Breast epithelium (tissue), 4 donors: ENCODE results near the gene CASZ1. TPM values are rescaled to one million over a fixed set of nuclear protein-coding genes. Genes with fewer than 3 reads are reported as not detected.

Experiments
- DNase-seq, 2 donors: peaks; one replicate each; pipeline ENCODE4 v3.0.0-alpha.2; 2019; ENCODE audit warnings: low spot score in 2 of 2
- H3K27ac ChIP-seq, 2 donors: fragments of 200-600 bp; sonication (generic) in 1 of 2; one replicate each; pipeline ENCODE4 v1.5.1; 2016 to 2019; ENCODE audit warnings: mild to moderate bottlenecking in 1 of 2
- H3K27me3 ChIP-seq, 2 donors: fragments of 200-600 bp; sonication (generic) in 1 of 2; one replicate each; pipeline versions ENCODE4 v1.5.1 to v1.6.0; 2017 to 2019; ENCODE audit warnings: control low read depth in 1 of 2, mild to moderate bottlenecking in 1 of 2
- H3K36me3 ChIP-seq: fragments of 200-600 bp; one replicate; pipeline ENCODE4 v1.5.1; 2019
- H3K4me1 ChIP-seq, 2 donors: fragments of 200-600 bp; sonication (generic); one replicate each; pipeline ENCODE4 v1.5.1; 2016 to 2019; ENCODE audit warnings: control low read depth in 1 of 2
- H3K4me3 ChIP-seq, 3 donors: fragments of 200-600 bp; sonication (generic); 1 replicate in 2 of 3; 2 replicates in 1 of 3; pipeline ENCODE4 v1.5.1; 2016 to 2019; ENCODE audit warnings: mild to moderate bottlenecking in 3 of 3, moderate library complexity in 2 of 3
- H3K9me3 ChIP-seq, 2 donors: fragments of 200-600 bp; sonication (generic) in 1 of 2; one replicate each; pipeline ENCODE4 v1.5.1; 2016 to 2019; ENCODE audit warnings: control low read depth in 1 of 2
- POLR2A ChIP-seq: fragments of 450-650 bp; IDR thresholded peaks from one replicate; pipeline ENCODE4 v1.6.1; 2016; ENCODE audit warnings: antibody characterized with exemption, mild to moderate bottlenecking, moderate library complexity
- POLR2AphosphoS5 ChIP-seq, 3 donors: sonication (generic); formaldehyde crosslinking; IDR thresholded peaks; one replicate each; pipeline ENCODE4 v1.6.1; 2017; ENCODE audit warnings: antibody characterized with exemption in 3 of 3
- intact Hi-C: fragments of 100-400 bp; cut with DNase I; formaldehyde crosslinking; loops from one replicate; pipeline ENCODE4 v1.15.1; 2023; ENCODE audit warnings: low total_unique reads
- total RNA-seq, 3 donors: library from RNA; depleted of rRNA; stranded (reverse); fragments of >200 nt; gene quantifications; one replicate each; pipeline ENCODE4 v1.1.0, GENCODE V29; 2016
- TF ChIP-seq, protein P1 (sequence below), 3 donors: fragments of 450-650 bp; IDR thresholded peaks; one replicate each; pipeline ENCODE4 v1.5.1; 2016 to 2017; ENCODE audit warnings: antibody characterized with exemption in 3 of 3, mild to moderate bottlenecking in 3 of 3, moderate library complexity in 3 of 3

Gene CASZ1
- total RNA-seq, 3 donors from 2014 or later, result 1.1 to 39.1 (median 32.4) TPM

DNA sequence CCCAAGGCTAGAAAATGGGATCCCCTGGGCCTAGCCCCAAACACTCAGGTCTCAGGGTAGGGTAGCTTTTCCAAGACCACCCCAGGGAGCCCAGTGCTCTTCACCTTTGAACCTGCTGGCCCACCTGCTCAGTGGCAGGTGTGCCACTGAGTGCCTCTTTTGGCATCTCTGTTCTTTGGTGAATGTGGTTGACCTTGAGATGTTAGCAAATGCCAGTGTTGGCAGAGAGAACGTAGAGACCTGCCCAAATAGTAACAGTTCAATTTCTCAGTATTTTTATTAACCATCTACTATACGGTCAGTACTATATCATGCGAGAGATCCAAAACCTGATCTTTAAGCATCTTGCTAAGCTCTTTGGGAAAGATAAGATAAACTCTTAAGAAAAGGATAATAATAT, 193.5 kb downstream of the CASZ1 start:
- no peaks in the 10 kb centered on the region for H3K27me3 ChIP-seq
- no peak for DNase-seq
- H3K4me3 ChIP-seq, result no peak overlapping the region
- intact Hi-C loops, result no loop called here
- TF ChIP-seq, protein P1, sequence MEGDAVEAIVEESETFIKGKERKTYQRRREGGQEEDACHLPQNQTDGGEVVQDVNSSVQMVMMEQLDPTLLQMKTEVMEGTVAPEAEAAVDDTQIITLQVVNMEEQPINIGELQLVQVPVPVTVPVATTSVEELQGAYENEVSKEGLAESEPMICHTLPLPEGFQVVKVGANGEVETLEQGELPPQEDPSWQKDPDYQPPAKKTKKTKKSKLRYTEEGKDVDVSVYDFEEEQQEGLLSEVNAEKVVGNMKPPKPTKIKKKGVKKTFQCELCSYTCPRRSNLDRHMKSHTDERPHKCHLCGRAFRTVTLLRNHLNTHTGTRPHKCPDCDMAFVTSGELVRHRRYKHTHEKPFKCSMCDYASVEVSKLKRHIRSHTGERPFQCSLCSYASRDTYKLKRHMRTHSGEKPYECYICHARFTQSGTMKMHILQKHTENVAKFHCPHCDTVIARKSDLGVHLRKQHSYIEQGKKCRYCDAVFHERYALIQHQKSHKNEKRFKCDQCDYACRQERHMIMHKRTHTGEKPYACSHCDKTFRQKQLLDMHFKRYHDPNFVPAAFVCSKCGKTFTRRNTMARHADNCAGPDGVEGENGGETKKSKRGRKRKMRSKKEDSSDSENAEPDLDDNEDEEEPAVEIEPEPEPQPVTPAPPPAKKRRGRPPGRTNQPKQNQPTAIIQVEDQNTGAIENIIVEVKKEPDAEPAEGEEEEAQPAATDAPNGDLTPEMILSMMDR (IDR thresholded peaks at IDR 0.05), result no peak
- no peak for TF ChIP-seq POLR2A
- no peak for TF ChIP-seq POLR2AphosphoS5 (IDR thresholded peaks at IDR 0.05)
- H3K27ac ChIP-seq, result no peak overlapping the region
- no peaks in the 10 kb centered on the region for H3K4me1 ChIP-seq
- H3K9me3 ChIP-seq, result no peaks in the 10 kb centered on the region
- no peaks in the 10 kb centered on the region for H3K36me3 ChIP-seq

- Histone ChIP-seq H3K4me1 (no peaks in the 10 kb centered on the region), H3K27me3 (no peaks in the 10 kb centered on the region), H3K36me3 (no peaks in the 10 kb centered on the region), H3K4me3 (no peak overlapping the region), H3K27ac (no peak overlapping the region), H3K9me3 (no peaks in the 10 kb centered on the region)
- intact Hi-C loops, result no loop called here
- peak in 1 of 2 donors; percentile 31 for DNase-seq
- TF ChIP-seq, protein P1 (IDR thresholded peaks at IDR 0.05), result no peak
- TF ChIP-seq POLR2A (no peak), POLR2AphosphoS5 (IDR thresholded peaks at IDR 0.05) (no peak)
These were observed 194.9 kb downstream of the CASZ1 start for GRCh38 chr1:10601342-10602070.

GRCh38 chr1:10599194-10599861, 197.1 kb downstream of the CASZ1 start:
- H3K4me1 ChIP-seq, result no peaks in the 10 kb centered on the region
- peak overlapping the region; percentile 35 to 45 for H3K27ac ChIP-seq
- intact Hi-C loops, result no loop called here
- H3K9me3 ChIP-seq, result no peaks in the 10 kb centered on the region
- no peak overlapping the region for H3K4me3 ChIP-seq
- H3K27me3 ChIP-seq, result no peaks in the 10 kb centered on the region
- no peak for DNase-seq
- H3K36me3 ChIP-seq, result no peaks in the 10 kb centered on the region
- no peak for TF ChIP-seq POLR2A
- no peak for TF ChIP-seq POLR2AphosphoS5 (IDR thresholded peaks at IDR 0.05)
- TF ChIP-seq, protein P1 (IDR thresholded peaks at IDR 0.05), result no peak

- H3K27ac ChIP-seq, result no peak overlapping the region
- DNase-seq, result peak in 1 of 2 donors; percentile 57
- intact Hi-C loops, result no loop called here
- no peaks in the 10 kb centered on the region for H3K9me3 ChIP-seq
- H3K4me1 ChIP-seq, result no peaks in the 10 kb centered on the region
- no peaks in the 10 kb centered on the region for H3K27me3 ChIP-seq
- no peaks in the 10 kb centered on the region for H3K36me3 ChIP-seq
- no peak for TF ChIP-seq POLR2AphosphoS5 (IDR thresholded peaks at IDR 0.05)
- TF ChIP-seq, protein P1 (IDR thresholded peaks at IDR 0.05), result no peak
- no peak for TF ChIP-seq POLR2A
- no peak overlapping the region for H3K4me3 ChIP-seq
These were observed 198.1 kb downstream of the CASZ1 start for GRCh38 chr1:10598389-10598702.
